Nephron (organoid): Measurements from ENCODE around the gene TMEM53.

Experiments
- H3K27ac Mint-ChIP-seq, 3 experiments: 2 replicates each; pipeline ENCODE4 v1.8.0; 2020; ENCODE audit warnings: mixed read lengths in 3 of 3, mild to moderate bottlenecking in 2 of 3, moderate library complexity in 1 of 3
- H3K27me3 Mint-ChIP-seq: 2 replicates; pipeline ENCODE4 v1.8.0; 2021; ENCODE audit warnings: low read depth, mild to moderate bottlenecking, moderate library complexity, mixed read lengths
- H3K36me3 Mint-ChIP-seq: 2 replicates; pipeline ENCODE4 v1.8.0; 2020; ENCODE audit warnings: low read depth, mixed read lengths
- H3K4me1 Mint-ChIP-seq: 2 replicates; pipeline ENCODE4 v1.8.0; 2020; ENCODE audit warnings: mixed read lengths
- H3K4me3 Mint-ChIP-seq, 3 experiments: 2 replicates each; pipeline ENCODE4 v1.8.0; 2020; ENCODE audit warnings: mild to moderate bottlenecking in 3 of 3, mixed read lengths in 3 of 3, moderate library complexity in 2 of 3
- H3K9me3 Mint-ChIP-seq: 2 replicates; pipeline ENCODE4 v1.8.0; 2020; ENCODE audit warnings: mixed read lengths
- CTCF ChIP-seq, 3 experiments: fragments of 200-600 bp; sonication (generic); IDR thresholded peaks; one replicate each; pipeline ENCODE4 v1.5.0; 2021; ENCODE audit warnings: antibody characterized with exemption in 3 of 3; ENCODE audit not compliant: unreplicated experiment in 3 of 3

Gene TMEM53

GRCh38 chr1:44695671-44696070 lies 21.4 kb upstream of the TMEM53 start:
- peaks cover 4% of the 10 kb centered on the region for H3K27me3 Mint-ChIP-seq
- H3K36me3 Mint-ChIP-seq, result peaks cover 5% of the 10 kb centered on the region
- H3K4me1 Mint-ChIP-seq, result no peaks in the 10 kb centered on the region
- H3K27ac Mint-ChIP-seq, result no peak overlapping the region
- H3K9me3 Mint-ChIP-seq, result no peaks in the 10 kb centered on the region
- no peak for TF ChIP-seq CTCF (IDR thresholded peaks at IDR 0.05; ENCODE audit: unreplicated experiment in 3 of 3)
- H3K4me3 Mint-ChIP-seq, result no peak overlapping the region

DNA sequence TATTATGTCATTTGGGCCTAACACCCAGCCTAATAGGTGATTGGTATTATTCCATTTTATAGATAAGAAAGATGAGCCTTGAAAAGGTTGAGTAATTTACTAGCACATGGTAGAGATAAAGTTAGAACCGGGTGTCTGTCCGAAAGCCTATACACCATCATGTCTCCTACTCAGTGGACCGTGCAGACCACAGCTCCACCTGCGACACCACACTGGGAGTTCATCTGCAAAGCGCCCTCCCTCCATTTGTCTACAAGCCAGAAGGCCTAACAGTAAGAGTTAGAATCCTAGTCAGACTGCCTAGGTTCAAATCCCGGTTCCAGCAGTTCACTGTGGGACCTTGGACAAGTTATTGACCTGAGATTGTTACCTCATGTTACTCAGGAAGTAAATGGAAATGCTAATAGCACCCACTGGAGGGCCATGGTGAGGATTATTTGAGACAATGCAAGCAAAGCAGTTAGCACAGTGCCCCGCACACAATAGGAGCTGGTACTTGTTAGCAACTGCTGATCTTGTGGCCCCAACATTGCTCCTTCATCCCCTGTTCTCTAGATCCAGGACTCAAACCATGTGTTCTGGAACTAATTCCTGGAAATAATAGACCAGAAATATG lies 20.7 kb upstream of the TMEM53 start:
- Mint-ChIP-seq H3K27me3 (peaks cover 4% of the 10 kb centered on the region), H3K9me3 (no peaks in the 10 kb centered on the region), H3K27ac (no peak overlapping the region), H3K36me3 (peaks cover 5% of the 10 kb centered on the region), H3K4me3 (no peak overlapping the region), H3K4me1 (no peaks in the 10 kb centered on the region)
- TF ChIP-seq CTCF (IDR thresholded peaks at IDR 0.05; ENCODE audit: unreplicated experiment in 3 of 3), result no peak

DNA sequence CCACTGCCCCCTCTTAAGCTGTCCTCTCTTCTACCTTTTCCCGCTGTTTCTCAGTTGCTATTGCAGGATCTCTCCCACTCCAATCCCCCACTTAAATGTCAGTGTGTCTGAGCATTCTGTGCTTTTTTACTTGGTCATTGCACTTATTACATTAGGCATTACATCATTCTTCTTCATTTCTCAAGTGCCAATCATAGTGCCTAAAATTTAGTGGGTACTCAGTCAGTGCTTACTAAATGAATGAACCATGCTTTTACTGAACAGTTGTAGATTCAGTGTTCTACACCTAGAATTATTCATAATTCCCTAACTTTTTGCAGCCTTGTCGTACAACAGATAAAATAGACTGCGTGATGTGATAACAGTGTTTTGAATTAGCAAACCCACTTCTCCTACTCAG lies 19.6 kb upstream of the TMEM53 start:
- Mint-ChIP-seq H3K27me3 (peaks cover 4% of the 10 kb centered on the region), H3K9me3 (no peaks in the 10 kb centered on the region), H3K36me3 (peaks cover 5% of the 10 kb centered on the region), H3K27ac (no peak overlapping the region), H3K4me3 (no peak overlapping the region), H3K4me1 (no peaks in the 10 kb centered on the region)
- no peak for TF ChIP-seq CTCF (IDR thresholded peaks at IDR 0.05; ENCODE audit: unreplicated experiment in 3 of 3)

DNA sequence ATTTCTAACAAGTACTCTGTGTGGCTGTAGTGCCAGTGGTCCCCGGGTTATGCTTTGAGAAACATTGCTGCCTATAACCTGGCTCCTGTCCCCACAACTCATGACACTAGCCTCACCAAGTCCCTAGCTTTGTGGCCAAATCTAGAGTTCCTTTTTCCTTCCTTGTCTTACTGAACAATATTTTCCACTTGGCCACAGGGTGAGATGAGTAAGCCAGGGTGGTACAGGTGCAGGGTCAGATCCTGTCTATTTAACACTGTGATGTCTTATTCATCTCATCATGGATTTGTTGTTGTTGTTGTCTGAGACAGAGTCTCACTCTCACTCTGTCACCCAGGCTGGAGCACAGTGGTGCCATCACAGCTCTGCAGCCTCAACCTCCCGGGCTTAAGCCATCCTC lies 18.9 kb upstream of the TMEM53 start:
- Mint-ChIP-seq H3K27ac (no peak overlapping the region), H3K9me3 (no peaks in the 10 kb centered on the region)
- TF ChIP-seq CTCF (IDR thresholded peaks at IDR 0.05; ENCODE audit: unreplicated experiment in 3 of 3), result no peak

GRCh38 chr1:44689447-44689765 lies 15.1 kb upstream of the TMEM53 start:
- no peak overlapping the region for H3K27ac Mint-ChIP-seq
- no peaks in the 10 kb centered on the region for H3K27me3 Mint-ChIP-seq
- peaks cover 5% of the 10 kb centered on the region for H3K36me3 Mint-ChIP-seq
- no peak overlapping the region for H3K4me3 Mint-ChIP-seq
- no peaks in the 10 kb centered on the region for H3K9me3 Mint-ChIP-seq
- no peaks in the 10 kb centered on the region for H3K4me1 Mint-ChIP-seq
- no peak for TF ChIP-seq CTCF (IDR thresholded peaks at IDR 0.05; ENCODE audit: unreplicated experiment in 3 of 3)

More for the DNA sequence above, 18.9 kb upstream of the TMEM53 start:
- Mint-ChIP-seq H3K4me3 (no peak overlapping the region), H3K27me3 (peaks cover under 1% of the 10 kb centered on the region), H3K36me3 (peaks cover 5% of the 10 kb centered on the region), H3K4me1 (no peaks in the 10 kb centered on the region)

GRCh38 chr1:44688760-44689446 lies 14.6 kb upstream of the TMEM53 start:
- Mint-ChIP-seq H3K27me3 (no peaks in the 10 kb centered on the region), H3K27ac (no peak overlapping the region), H3K36me3 (peaks cover 5% of the 10 kb centered on the region), H3K4me3 (no peak overlapping the region), H3K9me3 (no peaks in the 10 kb centered on the region), H3K4me1 (no peaks in the 10 kb centered on the region)
- no peak for TF ChIP-seq CTCF (IDR thresholded peaks at IDR 0.05; ENCODE audit: unreplicated experiment in 3 of 3)
